GM23338 (cell line): ENCODE results near the gene TAF15. TPM values are rescaled to one million over a fixed set of nuclear protein-coding genes. Genes with fewer than 3 reads are reported as not detected.

Experiments used
- ATAC-seq: fragments of 200-7000 bp; cut with Tn5 transposase; 3 replicates; pipeline ENCODE4 v1.9.1; 2020
- DNase-seq: peaks from one replicate; pipeline ENCODE4 v3.0.0-alpha.2; 2015; ENCODE audit warnings: low spot score
- H2AFZ ChIP-seq: fragments of 200-600 bp; sonication (generic); 2 replicates; pipeline ENCODE4 v1.8.0; 2016; ENCODE audit warnings: antibody characterized with exemption, mild to moderate bottlenecking, moderate library complexity
- H3F3A ChIP-seq: fragments of 200-600 bp; sonication (generic); replicated peaks from 2 replicates; pipeline ENCODE4 v1.8.0; 2017; ENCODE audit warnings: antibody characterized with exemption, mixed run types, low read depth
- H3K27ac ChIP-seq: fragments of 200-600 bp; sonication (generic); 2 replicates; pipeline ENCODE4 v1.6.1; 2016; ENCODE audit warnings: low read depth
- H3K27me3 ChIP-seq: fragments of 200-600 bp; sonication (generic); 2 replicates; pipeline ENCODE4 v1.8.0; 2016; ENCODE audit warnings: mild to moderate bottlenecking, mixed run types, moderate library complexity; ENCODE audit not compliant: insufficient read depth
- H3K36me3 ChIP-seq: fragments of 200-600 bp; sonication (generic); 2 replicates; pipeline ENCODE4 v1.8.0; 2016; ENCODE audit warnings: mild to moderate bottlenecking; ENCODE audit not compliant: insufficient read depth
- H3K4me1 ChIP-seq: fragments of 200-600 bp; sonication (generic); 2 replicates; pipeline ENCODE4 v1.8.0; 2016; ENCODE audit warnings: mild to moderate bottlenecking, moderate library complexity; ENCODE audit not compliant: insufficient read depth
- H3K4me2 ChIP-seq: fragments of 200-600 bp; sonication (generic); 2 replicates; pipeline ENCODE4 v1.7.1; 2017; ENCODE audit warnings: mixed run types
- H3K4me3 ChIP-seq: fragments of 200-600 bp; sonication (generic); 2 replicates; pipeline ENCODE4 v1.6.1; 2016; ENCODE audit warnings: mixed run types
- H3K79me2 ChIP-seq: fragments of 200-600 bp; sonication (generic); replicated peaks from 2 replicates; pipeline ENCODE4 v1.8.0; 2017; ENCODE audit warnings: mild to moderate bottlenecking; ENCODE audit not compliant: insufficient read depth
- H3K9me2 ChIP-seq: fragments of 200-600 bp; sonication (generic); 2 replicates; pipeline ENCODE4 v1.8.0; 2017; ENCODE audit not compliant: insufficient read depth
- H4K20me1 ChIP-seq: fragments of 200-600 bp; sonication (generic); replicated peaks from 2 replicates; pipeline ENCODE4 v1.8.0; 2017; ENCODE audit warnings: mild to moderate bottlenecking; ENCODE audit not compliant: insufficient read depth
- H3K27ac Mint-ChIP-seq: 2 replicates; pipeline ENCODE4 v1.8.0; 2020; ENCODE audit warnings: inconsistent platforms, mild to moderate bottlenecking, moderate library complexity, mixed read lengths
- H3K27me3 Mint-ChIP-seq: 3 replicates; pipeline ENCODE4 v1.8.0; 2022; ENCODE audit warnings: low read depth, mild to moderate bottlenecking, moderate library complexity, mixed read lengths, inconsistent platforms; ENCODE audit not compliant: insufficient read depth, poor library complexity
- H3K36me3 Mint-ChIP-seq: 3 replicates; pipeline ENCODE4 v1.8.0; 2021; ENCODE audit warnings: low read depth, mild to moderate bottlenecking, inconsistent platforms, moderate library complexity, mixed read lengths
- H3K4me1 Mint-ChIP-seq: 3 replicates; pipeline ENCODE4 v1.8.0; 2020; ENCODE audit warnings: mild to moderate bottlenecking, inconsistent platforms, mixed read lengths
- H3K4me3 Mint-ChIP-seq: 3 replicates; pipeline ENCODE4 v1.8.0; 2021; ENCODE audit warnings: moderate library complexity, mild to moderate bottlenecking, inconsistent platforms, mixed read lengths
- H3K9me3 Mint-ChIP-seq: 3 replicates; pipeline ENCODE4 v1.8.0; 2020; ENCODE audit warnings: moderate library complexity, mild to moderate bottlenecking, inconsistent platforms, mixed read lengths
- CREB1 ChIP-seq: fragments of 250-450 bp; sonication (Bioruptor Pico); IDR thresholded peaks from 2 replicates; pipeline ENCODE4 v1.5.0; 2020; ENCODE audit warnings: low read depth, mild to moderate bottlenecking, moderate library complexity
- CTCF ChIP-seq, 2 experiments: fragments of 200-600 bp in 1 of 2; sonication (generic) in 1 of 2; conservative IDR thresholded peaks; 2 replicates each; pipeline versions ENCODE4 v1.5.1 to v1.6.1; 2016 to 2017; ENCODE audit warnings: antibody characterized with exemption in 2 of 2, low read depth in 2 of 2, mild to moderate bottlenecking in 2 of 2, moderate library complexity in 1 of 2
- EZH2 ChIP-seq: fragments of 200-600 bp; sonication (generic); IDR thresholded peaks from one replicate; pipeline ENCODE4 v1.8.0; 2017; ENCODE audit warnings: antibody characterized with exemption, mild to moderate bottlenecking, low read depth; ENCODE audit not compliant: unreplicated experiment
- JUNB ChIP-seq: IDR thresholded peaks from one replicate; pipeline ENCODE4 v1.6.1; 2016; ENCODE audit warnings: antibody characterized with exemption; ENCODE audit not compliant: unreplicated experiment
- NANOG ChIP-seq: IDR thresholded peaks from 2 replicates; pipeline ENCODE4 v1.6.1; 2016; ENCODE audit warnings: antibody characterized with exemption, borderline replicate concordance
- STAT1 ChIP-seq: IDR thresholded peaks from one replicate; pipeline ENCODE4 v1.6.1; 2016; ENCODE audit warnings: antibody characterized with exemption; ENCODE audit not compliant: unreplicated experiment
- ZNF462 ChIP-seq: fragments of 250-450 bp; sonication (Bioruptor Pico); IDR thresholded peaks from 2 replicates; pipeline ENCODE4 v1.5.0; 2020; ENCODE audit warnings: mild to moderate bottlenecking, moderate library complexity
- polyA plus RNA-seq: library from polyadenylated mRNA; unstranded; fragments of >200 nt; fragmentation: Nextera tagmentation; extraction: Ambion mirVana; gene quantifications from 2 replicates; pipeline ENCODE4 v1.2.1, GENCODE V29; 2016
- total RNA-seq: library from RNA; depleted of rRNA; stranded (reverse); fragments of >200 nt; shearing (Covaris generic); gene quantifications from 2 replicates; pipeline ENCODE4 v1.2.3, GENCODE V29; 2014

TAF15 gene
- total and polyA plus RNA-seq, 2 experiments from 2014 or later: 33.8 to 109 TPM

GRCh38 chr17:35799942-35800341 is 9.3 kb upstream of the TAF15 start:
- ATAC-seq: no peak

More at GRCh38 chr17:35799942-35800341, 9.3 kb upstream of the TAF15 start:
- no peaks in the 10 kb centered on the region for H3K4me1 Mint-ChIP-seq
- TF ChIP-seq CREB1: no peak
- TF ChIP-seq EZH2: no peak
- TF ChIP-seq STAT1: no peak
- TF ChIP-seq ZNF462 (CRISPR knock-in tag): no peak
- no peak for TF ChIP-seq JUNB
- TF ChIP-seq NANOG: no peak
- TF ChIP-seq CTCF (conservative IDR thresholded peaks at IDR 0.05; ENCODE audit: low read depth in 2 of 2): no peak
- Histone ChIP-seq H3K9me2 (no peaks in the 10 kb centered on the region), H2AFZ (no peak overlapping the region), H3K79me2 (no peaks in the 10 kb centered on the region), H3K36me3 (no peaks in the 10 kb centered on the region), H3K4me1 (no peaks in the 10 kb centered on the region), H3F3A (peaks cover 6% of the 10 kb centered on the region), H3K27ac (no peak overlapping the region), H3K27me3 (peaks cover 36% of the 10 kb centered on the region), H4K20me1 (no peaks in the 10 kb centered on the region), H3K4me2 (no peak overlapping the region), H3K4me3 (no peak overlapping the region)
- no peak overlapping the region for H3K4me3 Mint-ChIP-seq
- no peaks in the 10 kb centered on the region; the same call in 2 of the 3 replicates for H3K36me3 Mint-ChIP-seq
- no peaks in the 10 kb centered on the region for H3K9me3 Mint-ChIP-seq
- peaks cover 33% of the 10 kb centered on the region for H3K27me3 Mint-ChIP-seq
- no peak overlapping the region for H3K27ac Mint-ChIP-seq
- DNase-seq: no peak
